HAP-1 (cell line): ENCODE data around the gene MIGA2.
A peak's percentile ranks its signal among the peaks of the same experiment; 100 is the strongest.

ENCODE experiments used
- DNase-seq, 2 experiments: peaks; one replicate each; pipeline ENCODE4 v3.0.0-alpha.2; 2016 to 2020; ENCODE audit warnings: low spot score in 2 of 2
- H3K27me3 ChIP-seq: fragments of 250-450 bp; sonication (Bioruptor Pico); 2 replicates; pipeline ENCODE4 v1.5.1; 2020; ENCODE audit warnings: low read depth, mild to moderate bottlenecking, moderate library complexity
- H3K36me3 ChIP-seq: fragments of 250-450 bp; sonication (Bioruptor Pico); replicated peaks from 2 replicates; pipeline ENCODE4 v1.5.1; 2020; ENCODE audit warnings: mild to moderate bottlenecking
- H3K4me1 ChIP-seq: fragments of 250-450 bp; sonication (Bioruptor Pico); 2 replicates; pipeline ENCODE4 v1.5.1; 2020; ENCODE audit warnings: mild to moderate bottlenecking
- H3K4me3 ChIP-seq: fragments of 250-450 bp; sonication (Bioruptor Pico); 2 replicates; pipeline ENCODE4 v1.5.1; 2020; ENCODE audit warnings: mild to moderate bottlenecking, moderate library complexity
- H3K9me3 ChIP-seq: fragments of 250-450 bp; sonication (Bioruptor Pico); 2 replicates; pipeline ENCODE4 v1.5.1; 2020; ENCODE audit warnings: mild to moderate bottlenecking, moderate library complexity
- in situ Hi-C: fragments of 300-500 bp; cut with MboI; formaldehyde crosslinking; loops from 3 replicates; pipeline ENCODE4 v1.14.3; 2020; ENCODE audit warnings: low sequenced_read_pairs, inconsistent platforms, mixed read lengths

The MIGA2 gene

DNA sequence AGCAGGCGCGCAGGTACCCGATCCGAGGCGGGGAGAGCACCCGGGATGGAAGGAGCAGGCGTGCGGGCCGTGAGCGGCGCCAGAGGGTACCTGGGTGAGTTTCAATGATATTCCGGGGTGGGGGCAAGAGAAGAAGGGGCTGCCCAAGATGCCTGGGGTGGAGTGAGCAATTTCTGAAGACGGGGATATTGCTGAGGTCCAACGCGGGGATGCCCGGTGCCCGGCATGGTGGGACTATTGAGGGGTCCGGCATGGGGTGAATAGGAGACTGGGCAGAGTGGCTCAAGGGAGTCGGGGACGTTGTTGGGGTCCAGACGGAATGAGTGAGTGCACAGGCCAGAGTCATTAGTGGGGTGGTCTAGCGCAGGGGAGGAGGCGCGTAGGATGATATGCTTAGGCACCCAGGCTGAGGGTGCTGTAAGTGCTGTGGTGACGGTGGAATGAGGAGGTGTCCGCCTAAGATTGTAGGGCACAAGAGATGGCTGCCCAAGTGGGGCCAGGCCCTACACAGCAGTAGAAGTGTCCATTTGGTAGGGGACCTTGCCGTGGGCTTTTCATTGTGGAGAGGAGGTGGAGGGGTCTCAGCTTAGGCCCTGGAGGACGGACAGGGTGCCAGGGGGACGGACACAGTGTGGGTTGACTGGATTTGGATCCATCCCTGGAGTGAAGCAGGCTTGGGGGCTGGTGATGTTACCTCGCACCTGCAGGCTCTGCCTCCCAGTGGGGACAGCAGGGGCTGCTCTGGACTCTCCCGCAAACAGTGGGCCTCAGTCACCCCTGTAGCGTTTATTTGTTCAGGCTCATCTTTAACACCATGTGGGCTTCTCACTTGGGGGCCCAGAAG is 719 bp downstream of the MIGA2 start:
- H3K4me1 ChIP-seq = peaks cover 7% of the 10 kb centered on the region
- peaks cover 8% of the 10 kb centered on the region; the same call in 1 of the 2 replicates for H3K36me3 ChIP-seq
- in situ Hi-C loops = no loop called here
- no peaks in the 10 kb centered on the region for H3K9me3 ChIP-seq
- DNase-seq = no peak
- peak overlapping the region; percentile 99 for H3K4me3 ChIP-seq
- H3K27me3 ChIP-seq = no peaks in the 10 kb centered on the region

DNA sequence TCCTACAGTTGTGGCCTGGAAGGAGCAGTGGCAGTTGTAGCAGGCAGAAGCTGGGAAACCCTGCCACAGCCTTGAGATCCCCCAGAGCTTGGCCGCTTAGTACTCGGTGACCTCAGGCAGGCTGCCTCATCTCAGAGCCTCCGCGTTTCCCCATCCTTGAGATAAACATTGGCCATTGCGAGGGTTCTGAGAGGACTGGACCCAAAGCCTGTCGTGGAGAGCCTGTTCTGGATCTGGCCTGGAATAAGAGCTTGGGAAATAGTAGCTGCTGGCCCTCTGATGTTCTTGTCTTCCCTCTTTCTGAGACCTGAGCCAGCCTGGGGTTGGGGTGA is 1.3 kb downstream of the MIGA2 start:
- Histone ChIP-seq H3K27me3 (no peaks in the 10 kb centered on the region), H3K4me3 (peak overlapping the region; percentile 99), H3K4me1 (peaks cover 7% of the 10 kb centered on the region), H3K9me3 (no peaks in the 10 kb centered on the region), H3K36me3 (peaks cover 8% of the 10 kb centered on the region; the same call in 1 of the 2 replicates)
- DNase-seq = no peak
- in situ Hi-C loops = no loop called here

DNA sequence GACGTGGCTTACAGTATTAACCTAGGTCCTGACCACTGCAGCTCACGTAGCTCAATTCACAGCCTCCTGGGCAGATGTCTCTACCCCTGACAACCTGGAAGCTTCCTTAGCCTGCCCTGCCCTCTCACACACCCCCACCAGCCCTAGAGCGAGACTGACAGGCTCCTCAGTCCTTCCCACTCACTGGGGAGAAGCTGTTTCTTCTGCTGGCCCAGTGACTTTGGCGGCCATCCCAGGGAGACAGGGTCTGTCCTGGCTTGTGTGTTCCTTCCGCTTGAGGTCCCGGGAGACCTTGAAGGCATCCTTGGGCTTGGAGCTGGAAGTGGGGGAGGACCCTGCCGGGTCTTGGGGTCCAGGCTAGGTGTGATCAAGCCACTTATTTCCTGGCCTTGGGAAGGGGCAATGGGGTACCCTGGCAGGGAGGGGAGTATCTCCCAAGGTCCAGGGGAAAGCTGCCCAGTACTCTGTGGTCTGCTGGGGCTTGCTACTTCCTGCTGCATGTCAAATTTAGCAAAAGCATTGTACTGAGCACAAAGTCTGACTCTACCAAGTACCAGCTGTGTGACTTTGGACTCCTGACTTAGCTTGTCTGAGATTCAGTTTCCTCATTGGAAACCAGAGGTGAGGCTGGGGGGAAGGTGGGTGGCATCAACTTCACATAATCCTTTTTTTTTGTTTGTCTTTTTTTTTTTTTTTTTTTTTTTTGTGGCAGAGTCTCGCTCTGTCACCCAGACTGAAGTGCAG is 1.9 kb downstream of the MIGA2 start:
- in situ Hi-C loops = no loop called here
- Histone ChIP-seq H3K4me1 (peaks cover 7% of the 10 kb centered on the region), H3K4me3 (no peak overlapping the region; the same call in 1 of the 2 replicates), H3K9me3 (no peaks in the 10 kb centered on the region), H3K36me3 (peaks cover 8% of the 10 kb centered on the region; the same call in 1 of the 2 replicates), H3K27me3 (no peaks in the 10 kb centered on the region)
- no peak for DNase-seq

DNA sequence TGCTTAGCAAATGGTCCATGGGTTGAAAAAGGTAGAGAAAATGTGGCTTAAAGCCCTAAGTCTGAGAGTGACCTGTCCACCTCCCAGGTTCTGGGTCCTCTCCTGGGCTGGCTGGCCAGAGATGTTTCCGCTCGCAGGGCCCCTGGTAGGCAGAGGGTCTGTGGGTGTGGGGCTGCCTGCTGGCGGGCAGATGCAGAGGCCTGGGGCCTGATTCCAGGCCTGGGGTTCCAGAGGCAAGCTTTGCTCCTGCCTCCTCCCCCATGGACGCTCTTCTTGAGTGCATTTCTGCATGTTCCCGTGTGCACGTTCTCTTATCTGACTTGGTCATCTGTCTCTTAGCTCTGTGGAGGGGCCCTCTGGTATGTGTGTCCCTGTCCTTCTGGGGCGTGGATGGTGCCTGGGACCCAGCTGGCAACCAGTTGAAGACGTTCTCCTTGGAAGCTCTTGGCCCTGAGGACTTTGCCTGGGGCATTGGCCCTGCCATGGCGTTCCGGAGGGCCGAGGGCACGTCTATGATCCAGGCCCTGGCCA is 3.8 kb downstream of the MIGA2 start:
- Histone ChIP-seq H3K4me1 (peaks cover 7% of the 10 kb centered on the region), H3K4me3 (no peak overlapping the region), H3K9me3 (no peaks in the 10 kb centered on the region), H3K36me3 (peaks cover 8% of the 10 kb centered on the region; the same call in 1 of the 2 replicates), H3K27me3 (no peaks in the 10 kb centered on the region)
- no peak for DNase-seq
- in situ Hi-C loops = no loop called here

DNA sequence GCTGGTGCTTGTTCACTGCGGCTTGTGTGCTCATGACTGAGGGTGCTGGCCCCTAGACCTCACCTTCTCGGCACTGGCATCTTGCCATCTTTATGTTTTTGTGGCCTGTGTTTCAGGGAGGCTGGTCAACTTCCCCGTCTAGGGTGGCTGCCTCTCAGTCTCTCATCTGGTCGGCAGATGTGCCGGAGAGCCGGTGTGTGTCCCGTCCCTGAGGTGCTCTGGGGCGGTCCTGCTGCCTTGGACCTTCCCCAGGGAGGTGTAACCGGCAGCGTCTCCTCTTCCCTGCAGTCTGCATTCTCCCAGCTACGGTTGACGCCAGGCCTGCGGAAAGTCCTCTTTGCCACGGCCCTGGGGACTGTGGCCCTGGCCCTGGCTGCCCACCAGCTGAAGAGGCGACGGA is 5.6 kb downstream of the MIGA2 start:
- Histone ChIP-seq H3K27me3 (no peaks in the 10 kb centered on the region), H3K36me3 (peaks cover 3% of the 10 kb centered on the region; the same call in 1 of the 2 replicates), H3K4me3 (no peak overlapping the region), H3K9me3 (no peaks in the 10 kb centered on the region), H3K4me1 (peaks cover 3% of the 10 kb centered on the region; the same call in 1 of the 2 replicates)
- in situ Hi-C loops = no loop called here
- DNase-seq = no peak

DNA sequence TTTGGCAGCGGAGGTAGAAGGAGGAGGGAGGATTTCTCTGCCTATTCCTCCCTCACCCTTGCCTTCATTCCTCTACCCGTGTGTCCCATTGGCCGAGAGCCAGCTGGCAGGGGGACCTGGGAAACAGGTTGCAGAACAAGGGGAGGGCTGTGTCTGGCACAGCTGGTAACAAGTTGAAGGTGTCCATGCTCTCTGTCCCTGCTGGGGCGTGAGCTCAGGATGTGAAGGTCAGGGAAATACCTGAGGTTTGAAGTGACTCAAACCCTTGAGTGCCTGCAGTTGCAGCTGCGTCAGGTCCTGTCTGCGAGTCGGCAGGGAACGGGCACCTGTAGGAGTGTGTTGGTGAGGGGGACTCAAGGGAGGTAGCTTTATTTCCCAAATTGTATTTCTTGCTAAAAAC is 16.2 kb downstream of the MIGA2 start:
- Histone ChIP-seq H3K36me3 (peaks cover 24% of the 10 kb centered on the region), H3K27me3 (no peaks in the 10 kb centered on the region), H3K4me3 (no peak overlapping the region), H3K9me3 (no peaks in the 10 kb centered on the region), H3K4me1 (no peaks in the 10 kb centered on the region)
- DNase-seq = no peak
- in situ Hi-C loops = no loop called here

DNA sequence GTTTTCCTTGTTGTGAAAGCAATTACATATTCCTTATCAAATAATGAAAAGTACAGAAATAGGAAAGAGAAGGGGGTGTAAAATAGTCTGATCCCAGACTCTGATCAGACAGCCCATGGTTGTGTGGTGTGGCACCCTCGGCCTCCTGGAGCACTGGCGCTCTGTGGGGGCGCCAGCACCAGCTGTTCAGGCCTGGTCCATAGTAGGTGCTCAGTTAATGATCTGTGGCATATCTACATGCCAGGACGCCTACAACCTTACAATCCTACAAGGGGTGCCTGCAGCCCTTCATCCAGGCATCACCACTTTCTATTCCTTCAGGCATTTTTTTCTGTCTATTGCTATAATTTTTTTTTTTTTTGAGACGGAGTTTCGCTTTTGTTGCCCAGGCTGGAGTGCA is 16.6 kb downstream of the MIGA2 start:
- no peaks in the 10 kb centered on the region for H3K9me3 ChIP-seq
- no peaks in the 10 kb centered on the region for H3K4me1 ChIP-seq
- in situ Hi-C loops = no loop called here

DNA sequence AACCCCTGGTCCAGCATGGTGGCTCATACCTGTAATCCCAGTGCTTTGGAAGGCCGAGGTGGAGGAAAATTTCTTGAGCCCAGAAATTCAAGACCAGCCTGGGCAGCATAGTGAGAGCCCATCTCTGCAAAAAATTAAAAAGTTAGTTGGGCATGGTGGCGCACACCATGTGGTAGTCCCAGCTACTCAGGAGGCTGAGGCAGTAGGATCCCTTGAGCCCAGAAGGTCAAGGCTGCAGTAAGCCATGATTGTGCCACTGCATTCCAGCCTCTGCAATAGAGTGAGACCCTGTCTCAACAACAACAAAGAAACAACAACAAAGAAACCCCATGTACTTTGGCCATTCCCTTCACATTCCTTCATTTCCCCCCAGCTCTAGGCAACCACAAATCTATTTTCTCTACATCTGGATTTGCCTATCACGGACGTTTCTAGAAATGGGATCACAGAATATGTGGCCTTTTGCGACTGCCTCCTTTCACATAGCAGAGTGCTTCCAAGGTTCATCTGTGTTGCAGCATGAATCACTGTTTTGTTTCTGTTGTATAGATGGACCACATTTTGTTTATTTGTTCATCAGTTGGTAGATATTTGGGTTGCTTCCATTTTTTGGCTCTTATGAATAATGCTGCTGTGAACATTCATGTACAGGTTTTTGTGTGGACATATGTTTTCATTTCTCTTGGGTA is 17.9 kb downstream of the MIGA2 start:
- no peak for DNase-seq
- H3K4me3 ChIP-seq = no peak overlapping the region
- in situ Hi-C loops = no loop called here
- H3K9me3 ChIP-seq = no peaks in the 10 kb centered on the region
- no peaks in the 10 kb centered on the region for H3K27me3 ChIP-seq
- peaks cover 12% of the 10 kb centered on the region for H3K36me3 ChIP-seq
- no peaks in the 10 kb centered on the region for H3K4me1 ChIP-seq

More for the DNA sequence above, 16.6 kb downstream of the MIGA2 start:
- no peak for DNase-seq
- no peaks in the 10 kb centered on the region for H3K27me3 ChIP-seq
- no peak overlapping the region for H3K4me3 ChIP-seq
- peaks cover 20% of the 10 kb centered on the region for H3K36me3 ChIP-seq

DNA sequence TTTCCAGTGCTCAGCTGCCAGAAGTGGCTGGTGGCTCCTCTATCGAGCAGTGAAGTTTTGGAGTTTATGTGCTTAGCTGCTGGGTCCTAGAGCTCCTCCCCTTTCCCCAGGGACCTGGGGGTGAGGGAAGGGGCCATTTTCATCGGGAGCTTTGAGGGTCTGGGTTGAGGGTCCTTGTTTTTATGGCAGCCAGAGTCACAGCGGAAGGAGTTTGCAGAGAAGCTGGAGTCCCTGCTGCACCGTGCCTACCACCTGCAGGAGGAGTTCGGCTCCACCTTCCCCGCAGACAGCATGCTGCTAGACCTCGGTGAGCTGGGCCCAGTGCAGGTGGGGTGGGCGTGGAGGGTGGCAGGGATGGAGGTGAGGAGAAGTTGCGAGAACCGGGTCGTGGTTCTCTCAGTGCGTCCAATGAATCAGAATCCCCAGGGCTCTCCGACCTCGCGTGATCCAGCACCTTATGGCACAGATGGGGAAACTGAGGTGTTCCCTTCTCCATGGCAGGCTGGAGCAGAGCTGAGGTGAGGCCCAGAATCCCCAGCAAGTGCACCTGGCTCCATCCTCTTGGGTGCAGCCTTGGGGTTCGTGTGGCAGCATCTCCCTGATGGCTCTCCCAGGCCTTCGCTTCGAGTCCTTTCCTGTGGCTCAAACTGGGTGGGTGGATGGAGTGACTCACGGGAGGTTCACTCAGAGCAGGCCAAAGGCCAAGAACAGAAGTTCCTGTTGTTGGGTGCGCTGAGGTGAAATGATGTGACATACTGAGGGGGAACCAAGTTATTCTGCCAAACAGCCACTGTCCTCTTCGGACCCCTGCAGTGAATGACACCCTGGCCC is 22.8 kb downstream of the MIGA2 start:
- Histone ChIP-seq H3K4me1 (no peaks in the 10 kb centered on the region), H3K9me3 (no peaks in the 10 kb centered on the region), H3K27me3 (no peaks in the 10 kb centered on the region), H3K4me3 (no peak overlapping the region), H3K36me3 (peaks cover 10% of the 10 kb centered on the region; the same call in 1 of the 2 replicates)
- no peak for DNase-seq
- in situ Hi-C loops = no loop called here

DNA sequence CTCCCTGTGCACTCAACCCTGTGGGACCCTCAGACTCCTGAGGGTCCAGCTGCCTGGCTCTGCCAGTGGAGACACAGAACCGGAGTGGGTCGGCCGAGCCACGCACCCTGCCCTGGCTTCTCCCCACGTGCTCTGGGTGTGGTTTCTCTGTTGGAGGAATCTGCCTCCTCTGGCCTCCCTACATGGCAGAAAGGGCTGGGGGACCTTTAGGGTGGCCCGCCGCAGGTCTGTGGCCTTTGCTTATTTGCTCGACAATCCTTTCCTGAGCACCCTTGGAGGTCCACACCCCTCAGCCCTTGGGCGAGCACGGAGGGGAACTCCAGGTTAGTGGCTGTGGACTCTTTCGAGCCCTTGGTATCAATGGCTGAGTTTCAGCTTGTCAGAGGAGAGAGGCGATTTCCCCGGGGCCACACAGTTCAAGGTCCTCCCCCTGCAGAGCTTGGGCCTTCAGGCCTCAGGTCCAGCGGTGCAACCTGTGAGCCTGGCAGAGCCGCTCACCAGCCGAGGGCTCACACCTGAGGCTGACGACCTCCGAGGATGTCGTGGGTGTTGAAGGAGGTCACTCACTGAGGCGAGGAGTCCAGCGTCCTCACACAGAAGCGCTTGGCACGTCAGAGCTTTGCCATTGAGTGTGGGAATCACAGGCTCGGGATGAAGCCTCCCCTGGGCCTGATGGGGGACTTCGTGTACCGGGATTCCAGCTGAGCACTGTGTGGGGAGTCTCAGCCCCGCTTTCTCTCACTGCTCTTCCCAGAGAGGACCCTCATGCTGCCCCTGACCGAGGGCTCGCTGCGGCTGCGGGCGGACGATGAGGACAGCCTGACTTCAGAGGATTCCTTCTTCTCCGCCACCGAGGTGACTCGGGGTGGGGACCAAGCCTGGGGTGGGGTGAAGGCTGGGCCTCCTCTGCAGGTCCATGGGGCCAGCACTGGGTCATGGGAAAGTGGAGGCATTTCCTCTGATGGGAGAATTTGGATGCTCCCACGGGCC is 23.7 kb downstream of the MIGA2 start:
- H3K4me3 ChIP-seq = no peak overlapping the region
- no peaks in the 10 kb centered on the region for H3K27me3 ChIP-seq
- no peak for DNase-seq
- peaks cover 6% of the 10 kb centered on the region; the same call in 1 of the 2 replicates for H3K36me3 ChIP-seq
- in situ Hi-C loops = no loop called here
- no peaks in the 10 kb centered on the region for H3K9me3 ChIP-seq
- H3K4me1 ChIP-seq = no peaks in the 10 kb centered on the region

DNA sequence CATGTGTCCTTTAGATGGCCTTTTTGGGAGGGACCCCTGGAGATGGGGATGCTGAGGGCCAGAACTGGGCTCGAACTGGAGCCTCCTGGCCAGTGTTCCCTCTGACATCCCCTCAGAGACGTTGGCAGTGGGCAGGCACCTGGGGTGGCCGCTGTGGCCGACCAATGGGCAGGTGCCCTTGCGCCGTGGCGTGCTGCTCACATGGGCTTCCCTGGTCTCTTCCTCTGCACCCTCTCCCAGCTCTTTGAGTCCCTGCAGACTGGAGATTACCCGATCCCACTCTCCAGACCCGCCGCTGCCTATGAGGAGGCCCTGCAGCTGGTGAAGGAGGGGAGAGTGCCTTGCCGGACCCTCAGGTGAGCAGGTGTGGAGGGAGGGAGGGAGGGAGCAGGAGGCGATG is 24.6 kb downstream of the MIGA2 start:
- H3K9me3 ChIP-seq = no peaks in the 10 kb centered on the region
- in situ Hi-C loops = no loop called here
- H3K27me3 ChIP-seq = no peaks in the 10 kb centered on the region
- H3K4me1 ChIP-seq = no peaks in the 10 kb centered on the region
- peaks cover 13% of the 10 kb centered on the region; the same call in 1 of the 2 replicates for H3K36me3 ChIP-seq
- no peak overlapping the region for H3K4me3 ChIP-seq
- DNase-seq = no peak

DNA sequence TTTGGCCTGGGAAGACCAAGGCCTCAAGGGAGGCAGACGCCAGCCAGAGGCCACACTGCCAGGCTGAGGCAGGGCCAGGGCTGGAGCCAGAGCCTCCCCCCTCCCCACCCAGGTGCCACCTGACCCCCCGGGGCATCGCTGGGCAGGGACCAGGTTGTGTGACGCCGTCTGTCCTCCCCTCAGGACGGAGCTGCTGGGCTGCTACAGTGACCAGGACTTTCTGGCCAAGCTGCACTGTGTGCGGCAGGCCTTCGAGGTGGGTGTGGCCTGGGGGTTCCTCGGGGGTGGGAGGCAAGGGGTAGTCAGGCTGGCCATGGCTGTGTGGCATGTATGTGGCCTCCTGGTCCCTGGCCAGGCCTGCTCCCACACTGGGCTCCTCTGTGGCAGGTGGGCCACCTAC is 26.6 kb downstream of the MIGA2 start:
- Histone ChIP-seq H3K4me3 (no peak overlapping the region), H3K4me1 (no peaks in the 10 kb centered on the region), H3K36me3 (peaks cover 18% of the 10 kb centered on the region), H3K9me3 (no peaks in the 10 kb centered on the region), H3K27me3 (no peaks in the 10 kb centered on the region)
- no peak for DNase-seq
- in situ Hi-C loops = no loop called here
